Smooth muscle cell (in vitro differentiated cells): Measurements from ENCODE around the gene TMEM151B. TPM values are rescaled to one million over a fixed set of nuclear protein-coding genes. Genes with fewer than 3 reads are reported as not detected.

Experiments used
- DNase-seq: peaks from one replicate; lab custom pipeline; 2025; ENCODE audit not compliant: unreplicated experiment; lab: John Stamatoyannopoulos, UW
- H2AFZ ChIP-seq: fragments of 200-600 bp; sonication (generic); 2 replicates; pipeline ENCODE4 v1.6.0; 2016; ENCODE audit warnings: antibody characterized with exemption, low read depth, mild to moderate bottlenecking
- H3F3A ChIP-seq: fragments of 200-600 bp; sonication (generic); 2 replicates; pipeline ENCODE4 v1.6.0; 2017; ENCODE audit warnings: antibody characterized with exemption, low read depth
- H3K27ac ChIP-seq: fragments of 200-600 bp; sonication (generic); 2 replicates; pipeline ENCODE4 v1.5.1; 2016; ENCODE audit warnings: low read depth, mild to moderate bottlenecking
- H3K27me3 ChIP-seq: fragments of 200-600 bp; sonication (generic); 2 replicates; pipeline ENCODE4 v1.6.1; 2016; ENCODE audit warnings: low read depth, mild to moderate bottlenecking
- H3K36me3 ChIP-seq: fragments of 200-600 bp; sonication (generic); 2 replicates; pipeline ENCODE4 v1.5.1; 2016; ENCODE audit warnings: low read depth
- H3K4me1 ChIP-seq: fragments of 200-600 bp; sonication (generic); 2 replicates; pipeline ENCODE4 v1.5.1; 2016; ENCODE audit warnings: low read depth
- H3K4me2 ChIP-seq: fragments of 200-600 bp; sonication (generic); 2 replicates; pipeline ENCODE4 v1.6.0; 2016; ENCODE audit warnings: mild to moderate bottlenecking
- H3K4me3 ChIP-seq: fragments of 200-600 bp; sonication (generic); 2 replicates; pipeline ENCODE4 v1.5.1; 2016; ENCODE audit warnings: mild to moderate bottlenecking
- H3K79me2 ChIP-seq: fragments of 200-600 bp; sonication (generic); 2 replicates; pipeline ENCODE4 v1.6.0; 2016; ENCODE audit warnings: low read depth, mild to moderate bottlenecking
- H3K9ac ChIP-seq: fragments of 200-600 bp; sonication (generic); 2 replicates; pipeline ENCODE4 v1.6.0; 2016; ENCODE audit warnings: low read depth
- H3K9me3 ChIP-seq: fragments of 200-600 bp; sonication (generic); replicated peaks from 2 replicates; pipeline ENCODE4 v1.5.1; 2016; ENCODE audit warnings: low read depth
- H4K20me1 ChIP-seq: fragments of 200-600 bp; sonication (generic); 2 replicates; pipeline ENCODE4 v1.6.0; 2016; ENCODE audit warnings: low read depth
- CTCF ChIP-seq: fragments of 200-600 bp; sonication (generic); IDR thresholded peaks from 2 replicates; pipeline ENCODE4 v1.5.1; 2017; ENCODE audit warnings: borderline replicate concordance, mild to moderate bottlenecking, antibody characterized with exemption; ENCODE audit not compliant: insufficient read depth, poor library complexity, severe bottlenecking
- WGBS: methylation state at CpG from one replicate; pipeline ENCODE4 v1.1.7; 2016; ENCODE audit warnings: low lambda C conversion rate; 5-methylcytosine and 5-hydroxymethylcytosine counted together
- polyA plus RNA-seq: library from polyadenylated mRNA; unstranded; fragments of >200 nt; fragmentation: Nextera tagmentation; extraction: Ambion mirVana; gene quantifications from 2 replicates; pipeline ENCODE4 v1.2.1, GENCODE V29; 2016
- total RNA-seq: library from RNA; depleted of rRNA; stranded (reverse); fragments of >200 nt; gene quantifications from 2 replicates; pipeline ENCODE4 v1.2.3, GENCODE V29; 2014

The TMEM151B gene
- total and polyA plus RNA-seq, 2 experiments from 2014 or later: not detected

GRCh38 chr6:44258921-44259320 is 11.3 kb upstream of the TMEM151B start:
- Histone ChIP-seq H3K36me3 (no peaks in the 10 kb centered on the region), H3K79me2 (peaks cover 29% of the 10 kb centered on the region)
- WGBS: 100% methylated on average over 3 of the region's 3 CpGs

GRCh38 chr6:44260011-44260410 is 10.2 kb upstream of the TMEM151B start:
- no peak for DNase-seq
- H3K27me3 ChIP-seq: no peaks in the 10 kb centered on the region
- no peak overlapping the region for H3K27ac ChIP-seq
- H2AFZ ChIP-seq: no peak overlapping the region
- H3K9me3 ChIP-seq: no peaks in the 10 kb centered on the region
- H3K4me1 ChIP-seq: peaks cover 32% of the 10 kb centered on the region
- H3F3A ChIP-seq: peaks cover 16% of the 10 kb centered on the region
- TF ChIP-seq CTCF: no peak
- peaks cover 30% of the 10 kb centered on the region for H4K20me1 ChIP-seq
- H3K36me3 ChIP-seq: no peaks in the 10 kb centered on the region
- no peak overlapping the region for H3K4me3 ChIP-seq
- peaks cover 28% of the 10 kb centered on the region for H3K79me2 ChIP-seq
- no peak overlapping the region for H3K4me2 ChIP-seq
- 96% methylated on average over 8 of the region's 8 CpGs for WGBS
- H3K9ac ChIP-seq: no peak overlapping the region

More at GRCh38 chr6:44258921-44259320, 11.3 kb upstream of the TMEM151B start:
- no peak for TF ChIP-seq CTCF
- Histone ChIP-seq H3K9me3 (no peaks in the 10 kb centered on the region), H3K4me3 (no peak overlapping the region), H3K4me2 (no peak overlapping the region), H3K27me3 (no peaks in the 10 kb centered on the region), H3K4me1 (peaks cover 23% of the 10 kb centered on the region), H3K9ac (no peak overlapping the region), H3F3A (peaks cover 25% of the 10 kb centered on the region), H4K20me1 (peaks cover 32% of the 10 kb centered on the region), H3K27ac (no peak overlapping the region), H2AFZ (no peak overlapping the region)
- no peak for DNase-seq

DNA sequence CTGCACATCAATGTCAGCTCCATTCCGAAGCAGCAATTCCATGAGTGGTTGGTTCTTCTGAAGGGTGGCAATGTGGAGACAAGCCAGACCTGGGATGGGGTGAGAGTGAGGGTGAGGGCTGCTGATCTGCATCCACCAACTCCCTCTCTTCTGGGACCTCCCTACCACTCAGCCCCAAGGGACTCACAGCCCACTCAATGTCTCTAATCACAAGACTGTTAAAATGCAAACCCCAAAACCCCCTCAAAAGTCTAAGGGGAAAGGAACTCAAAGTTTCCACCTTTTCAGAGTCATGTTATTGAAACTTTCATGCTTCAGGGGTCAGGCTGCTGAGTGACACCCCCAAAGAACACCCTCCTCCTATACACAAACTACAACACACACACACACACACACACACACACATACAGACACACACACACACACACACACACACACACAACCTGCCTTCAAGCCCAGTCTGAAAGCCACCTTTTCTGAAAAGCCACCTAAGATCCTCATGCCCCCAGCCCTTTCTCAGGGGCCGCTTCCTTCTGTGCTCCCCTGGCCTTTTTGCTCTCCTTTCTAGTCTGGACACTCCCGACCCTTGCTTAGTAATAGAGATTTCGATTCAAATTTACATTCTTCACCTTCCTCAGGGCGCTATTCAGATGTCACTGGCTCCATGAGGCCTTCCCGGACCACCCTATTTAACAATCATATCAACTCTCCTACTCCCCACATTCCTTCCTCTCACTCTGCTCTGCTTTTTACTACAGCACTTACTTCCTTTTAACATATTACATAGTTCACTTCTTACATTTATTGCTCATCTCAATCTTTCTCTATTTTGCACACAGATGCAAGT is 9.6 kb upstream of the TMEM151B start:
- no peak overlapping the region for H2AFZ ChIP-seq
- TF ChIP-seq CTCF: no peak
- H3K9ac ChIP-seq: no peak overlapping the region
- H3K79me2 ChIP-seq: peaks cover 27% of the 10 kb centered on the region
- H3K4me2 ChIP-seq: no peak overlapping the region
- H3K4me1 ChIP-seq: peaks cover 33% of the 10 kb centered on the region
- no peaks in the 10 kb centered on the region for H3K9me3 ChIP-seq
- 90% methylated on average over 6 of the region's 6 CpGs for WGBS
- peaks cover 23% of the 10 kb centered on the region for H4K20me1 ChIP-seq
- no peaks in the 10 kb centered on the region for H3K36me3 ChIP-seq
- H3K4me3 ChIP-seq: no peak overlapping the region
- no peaks in the 10 kb centered on the region for H3K27me3 ChIP-seq
- H3K27ac ChIP-seq: no peak overlapping the region
- peaks cover 15% of the 10 kb centered on the region for H3F3A ChIP-seq
- DNase-seq: no peak
